Mammary epithelial cell (primary cell): ENCODE data around the gene OFD1.

ENCODE experiments used
- EZH2 ChIP-seq: IDR thresholded peaks from 2 replicates; pipeline ENCODE4 v1.6.1; 2012; ENCODE audit warnings: low read length, inconsistent platforms, borderline replicate concordance
- TF ChIP-seq, protein P1 (sequence below), 2 donors: IDR thresholded peaks in 1 of 2; conservative IDR thresholded peaks in 1 of 2; 2 replicates each; pipeline ENCODE4 v1.5.1; 2011 to 2012; ENCODE audit warnings: inconsistent platforms in 2 of 2, low read length in 2 of 2, mild to moderate bottlenecking in 2 of 2, control low read depth in 1 of 2, low read depth in 1 of 2; ENCODE audit not compliant: insufficient read depth in 1 of 2; ENCODE audit errors: extremely low read depth in 1 of 2

DNA sequence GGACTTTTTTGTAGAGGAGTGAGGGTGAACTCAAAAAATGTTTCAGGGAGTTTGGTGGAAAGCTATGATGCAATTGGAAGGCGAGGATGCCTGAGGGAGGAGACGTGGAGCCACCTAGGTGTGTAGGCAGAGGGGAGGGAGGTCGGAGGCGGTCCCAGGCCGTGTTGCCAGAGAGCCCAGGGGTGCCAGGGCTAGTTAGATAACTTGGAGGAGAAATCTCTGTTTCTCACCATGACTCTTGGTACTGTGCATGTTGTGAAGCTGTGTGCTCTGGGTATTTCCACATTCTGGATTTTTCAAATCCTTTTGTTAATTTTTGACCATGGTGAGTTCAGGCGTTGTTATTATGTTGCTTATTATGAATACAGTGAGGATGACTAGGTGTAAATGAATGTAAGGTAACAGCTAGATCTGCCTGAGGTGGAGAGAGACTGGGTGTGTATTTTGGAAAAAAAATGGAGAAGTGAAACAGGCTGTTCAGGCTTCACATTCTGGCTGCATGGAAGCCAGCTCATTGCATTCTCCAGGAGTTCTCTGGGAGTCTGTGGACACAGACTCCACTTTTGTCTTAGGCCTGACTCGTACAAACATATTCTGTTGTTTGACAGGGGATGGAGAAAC, 41.1 kb upstream of the OFD1 start:
- TF ChIP-seq, protein P1, sequence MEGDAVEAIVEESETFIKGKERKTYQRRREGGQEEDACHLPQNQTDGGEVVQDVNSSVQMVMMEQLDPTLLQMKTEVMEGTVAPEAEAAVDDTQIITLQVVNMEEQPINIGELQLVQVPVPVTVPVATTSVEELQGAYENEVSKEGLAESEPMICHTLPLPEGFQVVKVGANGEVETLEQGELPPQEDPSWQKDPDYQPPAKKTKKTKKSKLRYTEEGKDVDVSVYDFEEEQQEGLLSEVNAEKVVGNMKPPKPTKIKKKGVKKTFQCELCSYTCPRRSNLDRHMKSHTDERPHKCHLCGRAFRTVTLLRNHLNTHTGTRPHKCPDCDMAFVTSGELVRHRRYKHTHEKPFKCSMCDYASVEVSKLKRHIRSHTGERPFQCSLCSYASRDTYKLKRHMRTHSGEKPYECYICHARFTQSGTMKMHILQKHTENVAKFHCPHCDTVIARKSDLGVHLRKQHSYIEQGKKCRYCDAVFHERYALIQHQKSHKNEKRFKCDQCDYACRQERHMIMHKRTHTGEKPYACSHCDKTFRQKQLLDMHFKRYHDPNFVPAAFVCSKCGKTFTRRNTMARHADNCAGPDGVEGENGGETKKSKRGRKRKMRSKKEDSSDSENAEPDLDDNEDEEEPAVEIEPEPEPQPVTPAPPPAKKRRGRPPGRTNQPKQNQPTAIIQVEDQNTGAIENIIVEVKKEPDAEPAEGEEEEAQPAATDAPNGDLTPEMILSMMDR (conservative IDR thresholded peaks at IDR 0.05 in 1 of 2, IDR thresholded peaks at IDR 0.05 in 1 of 2; ENCODE audit: extremely low read depth in 1 of 2, insufficient read depth in 1 of 2, low read depth in 1 of 2, low read length in 2 of 2): no peak
- TF ChIP-seq EZH2: no peak
